Tibial nerve (tissue), 4 donors: ENCODE data around the gene AHCYL1. TPM values are rescaled to one million over a fixed set of nuclear protein-coding genes. Genes with fewer than 3 reads are reported as not detected.
A peak's percentile ranks its signal among the peaks of the same experiment; 100 is the strongest.

ENCODE experiments used
- DNase-seq, 2 donors: peaks; one replicate each; pipeline ENCODE4 v3.0.0-alpha.2; 2019; ENCODE audit warnings: low spot score in 2 of 2
- H3K27ac ChIP-seq, 4 donors: fragments of 200-600 bp; sonication (generic) in 3 of 4; one replicate each; pipeline ENCODE4 v1.5.1; 2017 to 2019; ENCODE audit warnings: mild to moderate bottlenecking in 1 of 4
- H3K27me3 ChIP-seq, 2 donors: fragments of 200-600 bp; sonication (generic) in 1 of 2; one replicate each; pipeline versions ENCODE4 v1.5.1 to v1.6.0; 2017 to 2019
- H3K36me3 ChIP-seq, 3 donors: fragments of 200-600 bp; sonication (generic); one replicate each; pipeline ENCODE4 v1.5.1; 2018 to 2019
- H3K4me1 ChIP-seq, 4 donors: fragments of 200-600 bp; sonication (generic) in 3 of 4; one replicate each; pipeline ENCODE4 v1.5.1; 2017 to 2019
- H3K4me3 ChIP-seq, 4 donors: fragments of 200-600 bp; sonication (generic) in 3 of 4; one replicate each; pipeline ENCODE4 v1.5.1; 2017 to 2019; ENCODE audit warnings: mild to moderate bottlenecking in 1 of 4, moderate library complexity in 1 of 4
- H3K9me3 ChIP-seq, 4 donors: fragments of 200-600 bp; sonication (generic) in 3 of 4; one replicate each; pipeline ENCODE4 v1.5.1; 2017 to 2019
- EP300 ChIP-seq, 2 donors: sonication (generic); formaldehyde crosslinking; IDR thresholded peaks; one replicate each; pipeline ENCODE4 v1.6.1; 2017; ENCODE audit warnings: antibody characterized with exemption in 2 of 2, mild to moderate bottlenecking in 1 of 2
- POLR2A ChIP-seq, 2 donors: fragments of 450-650 bp; IDR thresholded peaks; one replicate each; pipeline ENCODE4 v1.6.1; 2017; ENCODE audit warnings: antibody characterized with exemption in 2 of 2, mild to moderate bottlenecking in 2 of 2, moderate library complexity in 2 of 2
- WGBS, 2 donors: methylation state at CpG; one replicate each; pipeline ENCODE4 v1.1.5; 2018; 5-methylcytosine and 5-hydroxymethylcytosine counted together
- total RNA-seq, 4 donors: library from RNA; depleted of rRNA; stranded (reverse); fragments of >200 nt; gene quantifications; one replicate each; pipeline ENCODE4 v1.1.0, GENCODE V29; 2016
- TF ChIP-seq, protein P1 (sequence below), 5 experiments: fragments of 200-600 bp in 3 of 5; fragments of 450-650 bp in 2 of 5; sonication (generic) in 3 of 5; IDR thresholded peaks; one replicate each; pipeline ENCODE4 v1.5.1; 2016 to 2019; ENCODE audit warnings: antibody characterized with exemption in 5 of 5, mild to moderate bottlenecking in 3 of 5, moderate library complexity in 2 of 5

Gene AHCYL1
- total RNA-seq, 4 donors from 2014 or later = 45.4 to 76.3 (median 55.6) TPM

- Histone ChIP-seq H3K27me3 (no peaks in the 10 kb centered on the region), H3K27ac (no peak overlapping the region), H3K4me1 (peaks cover 0 to 19% (median 0%) of the 10 kb centered on the region in 4 donors), H3K9me3 (no peaks in the 10 kb centered on the region), H3K4me3 (no peak overlapping the region), H3K36me3 (peaks cover 0 to 99% (median 6%) of the 10 kb centered on the region in 3 donors)
- TF ChIP-seq POLR2A (IDR thresholded peaks at IDR 0.05) (no peak), EP300 (IDR thresholded peaks at IDR 0.05) (no peak)
- TF ChIP-seq, protein P1, sequence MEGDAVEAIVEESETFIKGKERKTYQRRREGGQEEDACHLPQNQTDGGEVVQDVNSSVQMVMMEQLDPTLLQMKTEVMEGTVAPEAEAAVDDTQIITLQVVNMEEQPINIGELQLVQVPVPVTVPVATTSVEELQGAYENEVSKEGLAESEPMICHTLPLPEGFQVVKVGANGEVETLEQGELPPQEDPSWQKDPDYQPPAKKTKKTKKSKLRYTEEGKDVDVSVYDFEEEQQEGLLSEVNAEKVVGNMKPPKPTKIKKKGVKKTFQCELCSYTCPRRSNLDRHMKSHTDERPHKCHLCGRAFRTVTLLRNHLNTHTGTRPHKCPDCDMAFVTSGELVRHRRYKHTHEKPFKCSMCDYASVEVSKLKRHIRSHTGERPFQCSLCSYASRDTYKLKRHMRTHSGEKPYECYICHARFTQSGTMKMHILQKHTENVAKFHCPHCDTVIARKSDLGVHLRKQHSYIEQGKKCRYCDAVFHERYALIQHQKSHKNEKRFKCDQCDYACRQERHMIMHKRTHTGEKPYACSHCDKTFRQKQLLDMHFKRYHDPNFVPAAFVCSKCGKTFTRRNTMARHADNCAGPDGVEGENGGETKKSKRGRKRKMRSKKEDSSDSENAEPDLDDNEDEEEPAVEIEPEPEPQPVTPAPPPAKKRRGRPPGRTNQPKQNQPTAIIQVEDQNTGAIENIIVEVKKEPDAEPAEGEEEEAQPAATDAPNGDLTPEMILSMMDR (IDR thresholded peaks at IDR 0.05) = no peak
- no peak for DNase-seq
- WGBS, 2 donors = 64 to 82% methylated on average over 5 of the region's 5 CpGs
These were observed 71.1 kb downstream of the AHCYL1 start for GRCh38 chr1:110055493-110056284.

GRCh38 chr1:110056285-110056683 is 71.7 kb downstream of the AHCYL1 start:
- peaks cover 0 to 98% (median 6%) of the 10 kb centered on the region in 3 donors for H3K36me3 ChIP-seq
- no peak overlapping the region for H3K4me3 ChIP-seq
- WGBS, 2 donors = 86 to 87% methylated on average over 4 of the region's 4 CpGs
- no peak for DNase-seq
- H3K27ac ChIP-seq = peak overlapping the region in 1 of 4 donors; percentile 8
- TF ChIP-seq EP300 (IDR thresholded peaks at IDR 0.05) = no peak
- TF ChIP-seq, protein P1 (IDR thresholded peaks at IDR 0.05) = no peak
- no peak for TF ChIP-seq POLR2A (IDR thresholded peaks at IDR 0.05)
- no peaks in the 10 kb centered on the region for H3K9me3 ChIP-seq
- H3K27me3 ChIP-seq = no peaks in the 10 kb centered on the region
- peaks cover 0 to 19% (median 0%) of the 10 kb centered on the region in 4 donors for H3K4me1 ChIP-seq

GRCh38 chr1:110056776-110057175 is 72.2 kb downstream of the AHCYL1 start:
- WGBS, 2 donors = 35 to 49% methylated on average over 3 of the region's 3 CpGs
- H3K36me3 ChIP-seq = peaks cover 0 to 97% (median 6%) of the 10 kb centered on the region in 3 donors
- DNase-seq = no peak
- peaks cover 0 to 19% (median 0%) of the 10 kb centered on the region in 4 donors for H3K4me1 ChIP-seq
- TF ChIP-seq POLR2A (IDR thresholded peaks at IDR 0.05) = no peak
- TF ChIP-seq EP300 (IDR thresholded peaks at IDR 0.05) = no peak
- TF ChIP-seq, protein P1 (IDR thresholded peaks at IDR 0.05) = no peak
- H3K9me3 ChIP-seq = no peaks in the 10 kb centered on the region
- peak overlapping the region in 1 of 4 donors; percentile 8 for H3K27ac ChIP-seq
- H3K27me3 ChIP-seq = no peaks in the 10 kb centered on the region
- H3K4me3 ChIP-seq = no peak overlapping the region

DNA sequence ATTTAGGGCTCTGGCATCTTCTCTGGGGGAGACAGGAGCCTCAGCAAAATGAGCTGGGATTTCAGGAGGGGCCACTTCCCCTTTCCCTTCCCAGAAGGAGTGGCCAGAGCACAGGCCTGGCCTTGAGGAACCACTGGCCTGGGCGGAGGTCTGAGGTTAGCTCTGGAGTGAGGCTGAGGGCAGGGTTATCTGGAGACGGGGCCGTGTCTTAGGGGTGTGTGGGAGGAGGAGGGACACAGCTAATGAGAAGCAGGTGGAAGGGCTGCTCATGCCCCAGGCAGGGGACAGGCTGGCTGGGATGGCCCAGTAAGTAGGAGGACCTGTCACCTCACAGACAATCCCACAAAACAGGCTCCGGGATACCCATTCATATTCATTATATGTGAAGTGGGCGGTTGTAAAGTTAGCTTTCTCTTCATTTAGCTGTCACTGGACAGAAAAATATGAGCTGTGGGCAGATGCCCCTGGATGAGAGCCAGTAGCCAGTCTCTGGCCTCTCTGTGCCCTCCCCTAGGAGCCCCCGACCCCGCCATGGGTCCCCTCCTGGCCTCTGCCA is 73.5 kb downstream of the AHCYL1 start:
- no peaks in the 10 kb centered on the region for H3K9me3 ChIP-seq
- no peak overlapping the region for H3K27ac ChIP-seq
- DNase-seq = no peak
- TF ChIP-seq, protein P1 (IDR thresholded peaks at IDR 0.05) = no peak
- TF ChIP-seq EP300 (IDR thresholded peaks at IDR 0.05) (no peak), POLR2A (IDR thresholded peaks at IDR 0.05) (no peak)
- H3K4me3 ChIP-seq = no peak overlapping the region
- H3K4me1 ChIP-seq = peaks cover 0 to 19% (median 0%) of the 10 kb centered on the region in 4 donors
- no peaks in the 10 kb centered on the region for H3K27me3 ChIP-seq
- H3K36me3 ChIP-seq = peaks cover 0 to 93% (median 6%) of the 10 kb centered on the region in 3 donors
- WGBS, 2 donors = 42 to 49% methylated on average over 7 of the region's 7 CpGs

GRCh38 chr1:110058591-110058990 is 74.0 kb downstream of the AHCYL1 start:
- WGBS, 2 donors = 54 to 77% methylated on average over 1 of the region's 1 CpG
- Histone ChIP-seq H3K27me3 (no peaks in the 10 kb centered on the region), H3K27ac (no peak overlapping the region), H3K4me3 (no peak overlapping the region), H3K36me3 (peaks cover 0 to 88% (median 6%) of the 10 kb centered on the region in 3 donors), H3K4me1 (peaks cover 0 to 19% (median 0%) of the 10 kb centered on the region in 4 donors), H3K9me3 (no peaks in the 10 kb centered on the region)
- no peak for DNase-seq
- no peak for TF ChIP-seq POLR2A (IDR thresholded peaks at IDR 0.05)
- TF ChIP-seq EP300 (IDR thresholded peaks at IDR 0.05) = no peak
